A549 (cell line): ENCODE measurements around the gene NSD1. TPM values are rescaled to one million over a fixed set of nuclear protein-coding genes. Genes with fewer than 3 reads are reported as not detected.

ENCODE experiments used
- ATAC-seq, 2 experiments: fragments of 200-7000 bp in 1 of 2; fragments of >200 bp in 1 of 2; cut with Nextera tagmentation in 1 of 2; cut with Tn5 transposase in 1 of 2; 3 replicates each; pipeline versions ENCODE4 v1.8.0 to v1.9.1; 2018 to 2020; ENCODE audit warnings: mild to moderate bottlenecking in 1 of 2, moderate library complexity in 1 of 2
- CTCF ChIA-PET: fragments of 300-600 bp; sonication (Branson Sonifier 250); formaldehyde crosslinking; extraction: SDS; loops from one replicate; lab custom pipeline; 2021; ENCODE audit warnings: antibody characterized with exemption, inconsistent platforms; lab: Yijun Ruan, JAX
- POLR2A ChIA-PET: fragments of 350-600 bp; formaldehyde crosslinking; extraction: SDS; loops from one replicate; lab custom pipeline; 2021; ENCODE audit warnings: antibody characterized with exemption, inconsistent platforms; lab: Yijun Ruan, JAX
- DNase-seq, 2 experiments: peaks; one replicate each; pipeline versions ENCODE4 v3.0.0 to v3.0.0-alpha.2; 2011 to 2016; ENCODE audit warnings: low read depth in 1 of 2, low spot score in 1 of 2
- FAIRE-seq: peaks from 2 replicates; lab custom pipeline; 2011; peaks lifted over from hg19 to GRCh38; lab: Jason Lieb, UNC
- H3K27ac ChIP-seq, 2 experiments: fragments of >200 bp; sonication (Bioruptor Twin); formaldehyde crosslinking; 3 replicates each; pipeline ENCODE4 v1.5.1; 2016 to 2017
- H3K4me1 ChIP-seq: fragments of >200 bp; sonication (Bioruptor Twin); formaldehyde crosslinking; 3 replicates; pipeline ENCODE4 v1.6.1; 2016
- H3K4me2 ChIP-seq: fragments of >200 bp; sonication (Bioruptor Twin); formaldehyde crosslinking; 3 replicates; pipeline ENCODE4 v1.6.1; 2016
- H3K4me3 ChIP-seq: fragments of >200 bp; sonication (Bioruptor Twin); formaldehyde crosslinking; 3 replicates; pipeline ENCODE4 v1.5.1; 2016
- H3K9me3 ChIP-seq: fragments of >200 bp; sonication (Bioruptor Twin); formaldehyde crosslinking; 3 replicates; pipeline ENCODE4 v1.6.1; 2016
- CBX2 ChIP-seq: fragments of 200-600 bp; sonication (generic); IDR thresholded peaks from 2 replicates; pipeline ENCODE4 v1.6.1; 2016; ENCODE audit warnings: low read depth, mild to moderate bottlenecking, borderline replicate concordance
- CBX8 ChIP-seq: fragments of 200-600 bp; sonication (generic); IDR thresholded peaks from 2 replicates; pipeline ENCODE4 v1.6.1; 2016
- CHD2 ChIP-seq: fragments of 150-350 bp; IDR thresholded peaks from 2 replicates; pipeline ENCODE4 v1.6.1; 2014; ENCODE audit warnings: low read length; ENCODE audit not compliant: partially characterized antibody
- CHD4 ChIP-seq: fragments of 200-600 bp; sonication (generic); IDR thresholded peaks from 2 replicates; pipeline ENCODE4 v1.6.1; 2016; ENCODE audit warnings: antibody characterized with exemption, mild to moderate bottlenecking, borderline replicate concordance
- CTCF ChIP-seq: fragments of >200 bp; sonication (Bioruptor Twin); formaldehyde crosslinking; IDR thresholded peaks from 3 replicates; pipeline ENCODE4 v1.5.1; 2016
- EHMT2 ChIP-seq: fragments of 200-600 bp; sonication (generic); IDR thresholded peaks from 2 replicates; pipeline ENCODE4 v1.6.1; 2016; ENCODE audit warnings: antibody characterized with exemption, low read depth, mild to moderate bottlenecking, moderate library complexity
- HES2 ChIP-seq: fragments of >200 bp; sonication (Bioruptor Twin); formaldehyde crosslinking; IDR thresholded peaks from 2 replicates; pipeline ENCODE4 v1.6.1; 2016
- HEYL ChIP-seq: fragments of 250-450 bp; sonication (Bioruptor Pico); IDR thresholded peaks from 2 replicates; pipeline ENCODE4 v1.8.0; 2021; ENCODE audit warnings: mild to moderate bottlenecking, moderate library complexity
- JUN ChIP-seq, 2 experiments: fragments of >200 bp; sonication (Bioruptor Twin); formaldehyde crosslinking; IDR thresholded peaks; 2 replicates in 1 of 2; 3 replicates in 1 of 2; pipeline ENCODE4 v1.6.1; 2016 to 2017
- MYC ChIP-seq: IDR thresholded peaks from 2 replicates; pipeline ENCODE4 v1.6.1; 2012; ENCODE audit warnings: mild to moderate bottlenecking, inconsistent platforms, low read length, improper control_type of control experiment, borderline replicate concordance
- NFE2L2 ChIP-seq: fragments of 150-350 bp; conservative IDR thresholded peaks from 2 replicates; pipeline ENCODE4 v1.6.1; 2014; ENCODE audit warnings: low read length
- NR3C1 ChIP-seq: fragments of >200 bp; sonication (Bioruptor Twin); formaldehyde crosslinking; IDR thresholded peaks from 3 replicates; pipeline ENCODE4 v1.6.1; 2017
- PBX3 ChIP-seq: IDR thresholded peaks from 2 replicates; pipeline ENCODE4 v1.6.1; 2012
- PHF8 ChIP-seq: fragments of 200-600 bp; sonication (generic); IDR thresholded peaks from 2 replicates; pipeline ENCODE4 v1.6.1; 2016; ENCODE audit warnings: low read depth, mild to moderate bottlenecking, antibody characterized with exemption, moderate library complexity, borderline replicate concordance
- POLR2A ChIP-seq: IDR thresholded peaks from 2 replicates; pipeline ENCODE4 v1.6.1; 2012; ENCODE audit warnings: mild to moderate bottlenecking, low read length
- RAD21 ChIP-seq, 2 experiments: fragments of >200 bp in 1 of 2; sonication (Bioruptor Twin) in 1 of 2; formaldehyde crosslinking in 1 of 2; IDR thresholded peaks in 1 of 2; conservative IDR thresholded peaks in 1 of 2; 2 replicates in 1 of 2; 3 replicates in 1 of 2; pipeline ENCODE4 v1.6.1; 2012 to 2018; ENCODE audit warnings: inconsistent platforms in 1 of 2
- RARB ChIP-seq: fragments of 250-450 bp; sonication (Bioruptor Pico); IDR thresholded peaks from 2 replicates; pipeline ENCODE4 v1.8.0; 2021; ENCODE audit warnings: mild to moderate bottlenecking, moderate library complexity
- RFX5 ChIP-seq: fragments of 450-650 bp; IDR thresholded peaks from 2 replicates; pipeline ENCODE4 v1.7.1; 2014; ENCODE audit warnings: antibody characterized with exemption, mild to moderate bottlenecking, moderate library complexity
- RNF2 ChIP-seq: fragments of 200-600 bp; sonication (generic); IDR thresholded peaks from 2 replicates; pipeline ENCODE4 v1.6.1; 2016; ENCODE audit warnings: low read depth, mild to moderate bottlenecking, antibody characterized with exemption, moderate library complexity, borderline replicate concordance
- SREBF2 ChIP-seq: fragments of 450-650 bp; IDR thresholded peaks from 2 replicates; pipeline ENCODE4 v1.6.1; 2014; ENCODE audit warnings: mild to moderate bottlenecking, moderate library complexity
- TP53 ChIP-seq: fragments of 250-450 bp; sonication (Bioruptor Pico); IDR thresholded peaks from 2 replicates; pipeline ENCODE4 v1.5.0; 2021; ENCODE audit warnings: mild to moderate bottlenecking, moderate library complexity
- ZC3H11A ChIP-seq: fragments of 450-650 bp; IDR thresholded peaks from 2 replicates; pipeline ENCODE4 v1.6.1; 2014; ENCODE audit warnings: antibody characterized with exemption, mild to moderate bottlenecking
- ZSCAN20 ChIP-seq: fragments of 250-450 bp; sonication (Bioruptor Pico); IDR thresholded peaks from 2 replicates; pipeline ENCODE4 v1.8.0; 2022; ENCODE audit warnings: mild to moderate bottlenecking, moderate library complexity
- WGBS: methylation state at CpG from one replicate; pipeline ENCODE4 v1.1.6; 2017; ENCODE audit errors: missing lambda C conversion rate; 5-methylcytosine and 5-hydroxymethylcytosine counted together
- polyA plus RNA-seq, 4 experiments: library from polyadenylated mRNA; depleted of rRNA in 3 of 4; stranded (reverse); fragments of >200 nt; fragmentation: RNase III in 1 of 4; extraction: RNeasy Plus Mini Kit Qiagen cat#74134 plus additional on column Dnase treatment in 1 of 4; gene quantifications; 2 replicates in 3 of 4; 3 replicates in 1 of 4; pipeline ENCODE4 v1.2.3, GENCODE V29; 2011 to 2017
- TF ChIP-seq, protein P1 (sequence below): fragments of 150-350 bp; IDR thresholded peaks from 2 replicates; pipeline ENCODE4 v1.6.1; 2014; ENCODE audit warnings: low read depth, mild to moderate bottlenecking, low read length
- TF ChIP-seq, protein P2 (sequence below): fragments of 250-450 bp; sonication (Bioruptor Pico); IDR thresholded peaks from 2 replicates; pipeline ENCODE4 v1.5.0; 2020; ENCODE audit warnings: low read depth, mild to moderate bottlenecking, moderate library complexity

The NSD1 gene
- polyA plus RNA-seq, 2 of the 4 experiments (the other 2 are of a cell fraction): 16.3 to 38.2 TPM

DNA sequence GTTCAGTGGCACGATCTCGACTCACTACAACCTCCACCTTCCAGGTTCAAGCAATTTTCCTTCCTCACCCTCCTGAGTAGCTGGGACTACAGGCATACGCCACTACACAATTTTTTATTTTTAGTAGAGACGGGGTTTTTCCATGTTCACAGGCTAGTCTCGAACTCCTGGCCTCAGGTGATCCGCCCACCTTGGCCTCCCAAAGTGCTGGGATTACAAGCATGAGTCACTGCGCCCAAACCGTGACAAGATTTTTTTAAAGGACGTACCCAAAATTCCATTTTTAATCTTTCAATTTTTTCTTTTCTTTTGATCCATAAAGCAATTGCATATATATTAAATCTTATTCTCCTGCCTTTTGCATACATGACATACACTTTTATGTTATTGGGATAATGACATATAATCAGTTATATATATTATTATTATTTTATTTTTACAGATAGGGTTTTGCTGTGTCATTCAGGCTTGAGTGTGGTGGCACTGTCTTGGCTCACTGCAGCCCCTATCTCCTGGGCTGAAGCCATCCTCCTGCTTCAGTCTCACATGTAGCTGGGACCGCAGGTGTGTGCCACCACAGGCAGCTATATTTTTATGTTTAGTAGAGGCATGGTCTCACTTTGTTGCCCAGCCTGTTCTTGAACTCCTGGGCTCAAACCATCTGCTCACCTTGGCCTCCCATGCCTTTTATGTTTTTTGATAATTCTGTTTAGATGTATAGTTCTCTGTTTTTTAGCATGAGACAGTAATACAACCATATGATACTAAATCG is 98.1 kb downstream of the NSD1 start:
- CTCF ChIA-PET: interaction anchor here (1.0 to 1.1 kb wide), 2 partner anchors 12 to 23 kb away, joined by 3 read pairs; no protein-coding TSS in a partner anchor
- POLR2A ChIA-PET: no interaction called here
- no peak for ATAC-seq
- H3K9me3 ChIP-seq: no peaks in the 10 kb centered on the region
- no peak overlapping the region for H3K27ac ChIP-seq
- H3K4me1 ChIP-seq: peaks cover 23% of the 10 kb centered on the region
- no peak overlapping the region for H3K4me2 ChIP-seq
- FAIRE-seq: no peak
- no peak overlapping the region for H3K4me3 ChIP-seq
- 90% methylated on average over 11 of the region's 11 CpGs for WGBS
- no peak for DNase-seq
- TF ChIP-seq, protein P1, sequence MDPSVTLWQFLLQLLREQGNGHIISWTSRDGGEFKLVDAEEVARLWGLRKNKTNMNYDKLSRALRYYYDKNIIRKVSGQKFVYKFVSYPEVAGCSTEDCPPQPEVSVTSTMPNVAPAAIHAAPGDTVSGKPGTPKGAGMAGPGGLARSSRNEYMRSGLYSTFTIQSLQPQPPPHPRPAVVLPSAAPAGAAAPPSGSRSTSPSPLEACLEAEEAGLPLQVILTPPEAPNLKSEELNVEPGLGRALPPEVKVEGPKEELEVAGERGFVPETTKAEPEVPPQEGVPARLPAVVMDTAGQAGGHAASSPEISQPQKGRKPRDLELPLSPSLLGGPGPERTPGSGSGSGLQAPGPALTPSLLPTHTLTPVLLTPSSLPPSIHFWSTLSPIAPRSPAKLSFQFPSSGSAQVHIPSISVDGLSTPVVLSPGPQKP: no peak
- TF ChIP-seq NR3C1: no peak
- TF ChIP-seq TP53 (CRISPR knock-in tag): no peak
- TF ChIP-seq CTCF: no peak
- TF ChIP-seq CHD4: no peak
- no peak for TF ChIP-seq POLR2A
- TF ChIP-seq RARB: no peak
- no peak for TF ChIP-seq PHF8
- TF ChIP-seq NFE2L2: no peak
- no peak for TF ChIP-seq PBX3
- TF ChIP-seq CBX2: no peak
- TF ChIP-seq JUN (IDR thresholded peaks at IDR 0.05): no peak
- no peak for TF ChIP-seq SREBF2
- TF ChIP-seq ZC3H11A: no peak
- TF ChIP-seq HEYL (CRISPR knock-in tag): no peak
- no peak for TF ChIP-seq ZSCAN20 (CRISPR knock-in tag)
- TF ChIP-seq RFX5: no peak

GRCh38 chr5:177232358-177232757 is 98.8 kb downstream of the NSD1 start:
- ATAC-seq: no peak
- H3K4me2 ChIP-seq: no peak overlapping the region
- TF ChIP-seq HES2: no peak
- POLR2A ChIA-PET: no interaction called here
- WGBS: 75% methylated on average over 4 of the region's 4 CpGs
- no peak overlapping the region for H3K27ac ChIP-seq
- no peak overlapping the region for H3K4me3 ChIP-seq
- H3K9me3 ChIP-seq: no peaks in the 10 kb centered on the region
- DNase-seq: no peak
- peaks cover 23% of the 10 kb centered on the region for H3K4me1 ChIP-seq
- CTCF ChIA-PET: no interaction called here
- no peak for FAIRE-seq

GRCh38 chr5:177232761-177233160 is 99.2 kb downstream of the NSD1 start:
- no peak for DNase-seq
- 90% methylated on average over 1 of the region's 1 CpG for WGBS
- Histone ChIP-seq H3K27ac (no peak overlapping the region), H3K4me2 (no peak overlapping the region), H3K4me1 (peaks cover 23% of the 10 kb centered on the region), H3K9me3 (no peaks in the 10 kb centered on the region), H3K4me3 (no peak overlapping the region)
- peak in 1 of 2 experiments; percentile 53; a peak in 3 of 6 replicates for ATAC-seq
- ChIA-PET CTCF (interaction anchor here (1.1 kb wide), 1 partner anchor 118 kb away, joined by 5 read pairs; no protein-coding TSS in a partner anchor), POLR2A (no interaction called here)
- FAIRE-seq: no peak
- TF ChIP-seq TP53 (CRISPR knock-in tag) (no peak), MYC (no peak), JUN (IDR thresholded peaks at IDR 0.05) (no peak), EHMT2 (no peak), CHD2 (no peak), RAD21 (conservative IDR thresholded peaks at IDR 0.05 in 1 of 2, IDR thresholded peaks at IDR 0.05 in 1 of 2) (no peak), CBX8 (no peak), RNF2 (no peak)
- TF ChIP-seq, protein P2, sequence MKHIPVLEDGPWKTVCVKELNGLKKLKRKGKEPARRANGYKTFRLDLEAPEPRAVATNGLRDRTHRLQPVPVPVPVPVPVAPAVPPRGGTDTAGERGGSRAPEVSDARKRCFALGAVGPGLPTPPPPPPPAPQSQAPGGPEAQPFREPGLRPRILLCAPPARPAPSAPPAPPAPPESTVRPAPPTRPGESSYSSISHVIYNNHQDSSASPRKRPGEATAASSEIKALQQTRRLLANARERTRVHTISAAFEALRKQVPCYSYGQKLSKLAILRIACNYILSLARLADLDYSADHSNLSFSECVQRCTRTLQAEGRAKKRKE (CRISPR knock-in tag): no peak
